K562 (cell line): ENCODE results near the gene HOXB5. TPM values are rescaled to one million over a fixed set of nuclear protein-coding genes. Genes with fewer than 3 reads are reported as not detected.

Source experiments
- CREB5 ChIP-seq: fragments of 250-450 bp; sonication (Bioruptor Pico); IDR thresholded peaks from 2 replicates; pipeline ENCODE4 v1.5.0; 2020; ENCODE audit warnings: mild to moderate bottlenecking
- ETV1 ChIP-seq: fragments of 450-650 bp; conservative IDR thresholded peaks from 2 replicates; pipeline ENCODE4 v1.6.1; 2016; ENCODE audit warnings: missing genetic modification characterization, control low read depth, low read depth, missing compliant biosample characterization
- HMG20B ChIP-seq: fragments of 250-450 bp; sonication (Bioruptor Pico); IDR thresholded peaks from 2 replicates; pipeline ENCODE4 v1.5.0; 2021; ENCODE audit warnings: mild to moderate bottlenecking
- HNRNPUL1 ChIP-seq: fragments of 200-400 bp; formaldehyde crosslinking; IDR thresholded peaks from 2 replicates; pipeline ENCODE4 v1.6.1; 2017; ENCODE audit warnings: low read length
- SMARCA4 ChIP-seq: fragments of 450-650 bp; IDR thresholded peaks from 2 replicates; pipeline ENCODE4 v1.6.1; 2016
- ZNF766 ChIP-seq: fragments of 200-800 bp; sonication (Bioruptor generic); conservative IDR thresholded peaks from 2 replicates; pipeline ENCODE4 v1.6.1; 2016; ENCODE audit warnings: missing genetic modification characterization, missing compliant biosample characterization
- polyA plus RNA-seq, 8 experiments: library from polyadenylated mRNA; depleted of rRNA in 4 of 8; stranded (reverse) in 5 of 8; unstranded in 3 of 8; fragments of >200 nt; fragmentation: Nextera tagmentation in 2 of 8; fragmentation: Illumina TruSeq in 1 of 8; extraction: Ambion mirVana in 2 of 8; extraction: Trizol in 1 of 8; gene quantifications; 2 replicates each; pipeline versions ENCODE4 v1.2.1 to v1.2.3, GENCODE V29; 2011 to 2014; ENCODE audit warnings: inconsistent platforms in 1 of 8, missing spikeins in 1 of 8
- total RNA-seq, 7 experiments: library from RNA; depleted of rRNA in 6 of 7; stranded (reverse); fragments of >200 nt in 6 of 7; fragmentation: Illumina TruSeq in 2 of 7; extraction: Trizol in 2 of 7; gene quantifications; 2 replicates each; pipeline versions ENCODE4 v1.2.1 to v1.2.3, GENCODE V29; 2011 to 2021; ENCODE audit warnings: low replicate concordance in 1 of 7
- TF ChIP-seq, protein P1 (sequence below): fragments of 450-650 bp; formaldehyde crosslinking; IDR thresholded peaks from 2 replicates; pipeline ENCODE4 v1.4.0; 2020; ENCODE audit warnings: mild to moderate bottlenecking, moderate library complexity

The HOXB5 gene
- total and polyA plus RNA-seq, 9 of the 15 experiments (the other 6 are each of a cell fraction or from before 2014, with no cell fraction given) = 0.24 to 2.7 (median 0.65) TPM

GRCh38 chr17:48546924-48547807 is 46.4 kb downstream of the HOXB5 start (continued):
- TF ChIP-seq, protein P1, sequence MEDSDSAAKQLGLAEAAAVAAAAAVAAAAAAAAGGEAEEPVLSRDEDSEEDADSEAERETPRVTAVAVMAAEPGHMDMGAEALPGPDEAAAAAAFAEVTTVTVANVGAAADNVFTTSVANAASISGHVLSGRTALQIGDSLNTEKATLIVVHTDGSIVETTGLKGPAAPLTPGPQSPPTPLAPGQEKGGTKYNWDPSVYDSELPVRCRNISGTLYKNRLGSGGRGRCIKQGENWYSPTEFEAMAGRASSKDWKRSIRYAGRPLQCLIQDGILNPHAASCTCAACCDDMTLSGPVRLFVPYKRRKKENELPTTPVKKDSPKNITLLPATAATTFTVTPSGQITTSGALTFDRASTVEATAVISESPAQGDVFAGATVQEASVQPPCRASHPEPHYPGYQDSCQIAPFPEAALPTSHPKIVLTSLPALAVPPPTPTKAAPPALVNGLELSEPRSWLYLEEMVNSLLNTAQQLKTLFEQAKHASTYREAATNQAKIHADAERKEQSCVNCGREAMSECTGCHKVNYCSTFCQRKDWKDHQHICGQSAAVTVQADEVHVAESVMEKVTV = peak; percentile 12; the same call in 1 of the 2 replicates
- TF ChIP-seq HMG20B (CRISPR knock-in tag) (no peak), ZNF766 (CRISPR knock-in tag) (no peak), HNRNPUL1 (no peak), CREB5 (no peak), SMARCA4 (peak; percentile 76), ETV1 (tag) (peak; percentile 89)
